GM12801 (cell line): Measurements from ENCODE around the gene TRMT112.

Experiments used
- CTCF ChIP-seq: IDR thresholded peaks from one replicate; pipeline ENCODE4 v1.5.1; 2011; ENCODE audit warnings: control low read depth; ENCODE audit not compliant: insufficient read length; ENCODE audit errors: extremely low read depth

Gene TRMT112

GRCh38 chr11:64317325-64317960, at the start of gene TRMT112:
TSS of gene TRMT112 (minus strand) at chr11:64317559. CDS start at chr11:64317526, 33 bp downstream.
- TF ChIP-seq CTCF: no peak

- TF ChIP-seq CTCF: no peak
Observed at GRCh38 chr11:64366751-64367150, 49.4 kb upstream of the TRMT112 start.

DNA sequence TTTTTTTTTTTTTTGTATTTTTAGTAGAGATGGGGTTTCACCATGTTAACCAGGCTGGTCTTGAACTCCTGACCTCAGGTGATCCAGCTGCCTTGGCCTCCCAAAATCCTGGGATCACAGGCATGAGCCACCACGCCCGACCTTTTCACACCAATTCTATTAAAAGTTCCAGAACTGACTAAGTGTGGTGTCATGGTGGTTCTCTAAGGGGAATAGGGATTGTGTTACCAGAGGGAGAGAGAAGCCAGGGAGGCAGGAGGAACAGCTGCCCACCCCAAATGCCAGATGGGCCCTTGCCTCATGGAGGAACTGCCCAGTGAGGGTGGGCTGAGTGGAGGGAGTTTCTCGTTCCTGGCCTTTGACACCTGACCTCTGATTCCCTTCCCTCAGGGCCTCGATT, 47.6 kb upstream of the TRMT112 start:
- no peak for TF ChIP-seq CTCF

- TF ChIP-seq CTCF: no peak
Observed at GRCh38 chr11:64364435-64364834, 47.1 kb upstream of the TRMT112 start.

DNA sequence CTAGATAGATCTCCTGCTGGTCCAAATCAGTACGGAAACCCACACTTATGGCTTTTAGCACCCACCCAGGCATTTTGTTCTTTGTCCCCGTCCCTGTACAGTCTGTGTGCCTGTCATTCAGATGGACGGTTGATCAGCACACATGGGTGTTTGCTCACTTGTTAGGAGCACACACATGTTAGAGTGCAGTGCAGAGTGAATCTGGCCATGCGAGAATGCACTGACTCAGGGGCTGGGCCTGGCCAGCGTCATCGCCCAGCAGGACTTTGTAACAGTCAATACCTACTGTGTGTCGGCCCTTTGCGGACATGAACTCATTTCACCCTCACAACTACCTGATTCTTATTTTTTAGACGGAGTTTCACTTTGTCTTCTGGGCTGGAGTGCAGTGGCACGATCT, 45.0 kb upstream of the TRMT112 start:
- no peak for TF ChIP-seq CTCF

DNA sequence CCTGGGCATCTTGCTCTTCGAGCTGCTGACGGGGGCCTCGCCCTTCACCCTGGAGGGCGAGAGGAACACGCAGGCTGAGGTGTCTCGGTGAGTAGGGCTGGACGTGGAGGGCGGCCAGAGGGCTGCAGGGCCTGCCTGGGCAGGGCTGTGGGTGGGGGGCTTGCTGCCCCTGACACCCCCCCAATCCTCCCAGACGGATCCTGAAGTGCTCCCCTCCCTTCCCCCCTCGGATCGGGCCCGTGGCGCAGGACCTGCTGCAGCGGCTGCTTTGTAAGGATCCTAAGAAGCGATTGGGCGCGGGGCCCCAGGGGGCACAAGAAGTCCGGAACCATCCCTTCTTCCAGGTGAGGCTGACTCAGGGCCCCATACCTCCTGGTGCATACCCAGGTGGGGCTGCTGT, 44.3 kb upstream of the TRMT112 start:
- TF ChIP-seq CTCF: no peak

- no peak for TF ChIP-seq CTCF
Observed at GRCh38 chr11:64360448-64360921, 43.1 kb upstream of the TRMT112 start.
